ENCODE data around the gene WNT5B.

Gene WNT5B

GRCh38 chr12:1634590-1635191 is 5.7 kb downstream of the WNT5B start:
- peak; percentile 46 for DNase-seq (ENCODE audit: low read depth)
- peak; percentile 91 for TF ChIP-seq CTCF (IDR thresholded peaks at IDR 0.05; ENCODE audit: control insufficient read depth, extremely low read depth, insufficient read depth)
- H3K4me3 ChIP-seq (ENCODE audit: low read depth, low read length), result no peak overlapping the region

- TF ChIP-seq CTCF (IDR thresholded peaks at IDR 0.05; ENCODE audit: control insufficient read depth, extremely low read depth, insufficient read depth), result no peak
- no peak for DNase-seq (ENCODE audit: low read depth)
- H3K4me3 ChIP-seq (ENCODE audit: low read depth, low read length), result no peak overlapping the region
Observed at GRCh38 chr12:1635301-1636095, 6.5 kb downstream of the WNT5B start.

- no peak for DNase-seq (ENCODE audit: low read depth)
Observed at GRCh38 chr12:1638203-1638602, 9.2 kb downstream of the WNT5B start.

GRCh38 chr12:1639538-1639937 is 10.5 kb downstream of the WNT5B start:
- no peak overlapping the region for H3K4me3 ChIP-seq (ENCODE audit: low read depth, low read length)
- no peak for DNase-seq (ENCODE audit: low read depth)
- no peak for TF ChIP-seq CTCF (IDR thresholded peaks at IDR 0.05; ENCODE audit: control insufficient read depth, extremely low read depth, insufficient read depth)

More at GRCh38 chr12:1638203-1638602, 9.2 kb downstream of the WNT5B start:
- no peak overlapping the region for H3K4me3 ChIP-seq (ENCODE audit: low read depth, low read length)
- TF ChIP-seq CTCF (IDR thresholded peaks at IDR 0.05; ENCODE audit: control insufficient read depth, extremely low read depth, insufficient read depth), result no peak

- H3K4me3 ChIP-seq (ENCODE audit: low read depth, low read length), result no peak overlapping the region
- no peak for TF ChIP-seq CTCF (IDR thresholded peaks at IDR 0.05; ENCODE audit: control insufficient read depth, extremely low read depth, insufficient read depth)
- DNase-seq (ENCODE audit: low read depth), result no peak
Observed at GRCh38 chr12:1640328-1641234, 11.6 kb downstream of the WNT5B start.

- DNase-seq (ENCODE audit: low read depth), result no peak
- TF ChIP-seq CTCF (IDR thresholded peaks at IDR 0.05; ENCODE audit: control insufficient read depth, extremely low read depth, insufficient read depth), result no peak
- no peak overlapping the region for H3K4me3 ChIP-seq (ENCODE audit: low read depth, low read length)
Observed at GRCh38 chr12:1642513-1642912, 13.5 kb downstream of the WNT5B start.
